Effector memory CD4-positive, alpha-beta T cell (primary cell): ENCODE data around the gene KIFC3.
"Not testable (repeated sequence)": the region's sequence is repeated elsewhere in the genome, so short reads cannot be mapped to it uniquely, and the experiment has no call there.

Source experiments
- DNase-seq, 3 donors: peaks; one replicate each; pipeline ENCODE4 v3.0.0-alpha.2; 2020
- H3K27ac ChIP-seq: 2 replicates; pipeline ENCODE4 v1.7.0; 2013; ENCODE audit warnings: mild to moderate bottlenecking, low read length, moderate library complexity; ENCODE audit not compliant: insufficient read depth, poor library complexity, severe bottlenecking
- H3K27me3 ChIP-seq: replicated peaks from 2 replicates; pipeline ENCODE4 v1.7.0; 2013; ENCODE audit warnings: mild to moderate bottlenecking, low read length; ENCODE audit not compliant: insufficient read depth, control insufficient read depth, poor library complexity, severe bottlenecking
- H3K36me3 ChIP-seq: 2 replicates; pipeline ENCODE4 v1.7.0; 2013; ENCODE audit warnings: mild to moderate bottlenecking, low read length, moderate library complexity; ENCODE audit not compliant: control insufficient read depth, insufficient read depth
- H3K4me1 ChIP-seq: 2 replicates; pipeline ENCODE4 v1.7.0; 2013; ENCODE audit warnings: low read length, mild to moderate bottlenecking; ENCODE audit not compliant: control insufficient read depth, insufficient read depth, poor library complexity, severe bottlenecking
- H3K4me3 ChIP-seq: 2 replicates; pipeline ENCODE4 v1.7.0; 2013; ENCODE audit warnings: low read length, low read depth, mild to moderate bottlenecking; ENCODE audit not compliant: insufficient read depth, poor library complexity, severe bottlenecking
- H3K9me3 ChIP-seq: 2 replicates; pipeline ENCODE4 v1.7.0; 2013; ENCODE audit warnings: mild to moderate bottlenecking, low read length, moderate library complexity; ENCODE audit not compliant: control insufficient read depth

Gene KIFC3

GRCh38 chr16:57814896-57815295, 12.6 kb upstream of the KIFC3 start:
- H3K4me1 ChIP-seq, result peaks cover 10% of the 10 kb centered on the region
- no peak overlapping the region for H3K27ac ChIP-seq
- H3K36me3 ChIP-seq, result no peaks in the 10 kb centered on the region
- no peak for DNase-seq
- H3K27me3 ChIP-seq, result no peaks in the 10 kb centered on the region
- H3K4me3 ChIP-seq, result no peak overlapping the region
- H3K9me3 ChIP-seq, result no peaks in the 10 kb centered on the region

- Histone ChIP-seq H3K4me3 (no peak overlapping the region), H3K27me3 (no peaks in the 10 kb centered on the region), H3K9me3 (no peaks in the 10 kb centered on the region), H3K27ac (no peak overlapping the region), H3K36me3 (no peaks in the 10 kb centered on the region), H3K4me1 (peaks cover 14% of the 10 kb centered on the region)
- no peak for DNase-seq
Measured at GRCh38 chr16:57813466-57813865, 11.2 kb upstream of the KIFC3 start.

DNA sequence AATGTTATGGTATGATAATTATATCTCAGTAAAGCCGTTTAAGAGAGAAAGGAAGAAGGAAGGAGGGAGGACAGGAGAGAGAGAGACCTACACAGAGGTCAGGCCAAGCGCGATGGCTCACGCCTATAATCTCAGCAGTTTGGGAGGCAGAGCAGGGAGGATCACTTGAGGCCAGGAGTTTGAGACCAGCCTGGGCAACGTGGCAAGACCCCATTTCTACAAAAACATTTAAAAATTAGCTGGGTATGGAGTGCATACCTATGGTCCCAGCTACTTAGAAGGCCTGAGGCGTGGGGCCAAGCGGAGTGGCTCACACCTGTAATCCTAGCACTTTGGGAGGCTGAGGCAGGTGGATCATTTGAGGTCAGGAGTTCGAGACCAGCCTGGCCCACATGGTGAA, 9.0 kb upstream of the KIFC3 start:
- not testable (repeated sequence) for H3K27me3 ChIP-seq, H3K9me3 ChIP-seq, H3K36me3 ChIP-seq, H3K27ac ChIP-seq, H3K4me3 ChIP-seq, DNase-seq
- H3K4me1 ChIP-seq, result peaks cover 14% of the 10 kb centered on the region

DNA sequence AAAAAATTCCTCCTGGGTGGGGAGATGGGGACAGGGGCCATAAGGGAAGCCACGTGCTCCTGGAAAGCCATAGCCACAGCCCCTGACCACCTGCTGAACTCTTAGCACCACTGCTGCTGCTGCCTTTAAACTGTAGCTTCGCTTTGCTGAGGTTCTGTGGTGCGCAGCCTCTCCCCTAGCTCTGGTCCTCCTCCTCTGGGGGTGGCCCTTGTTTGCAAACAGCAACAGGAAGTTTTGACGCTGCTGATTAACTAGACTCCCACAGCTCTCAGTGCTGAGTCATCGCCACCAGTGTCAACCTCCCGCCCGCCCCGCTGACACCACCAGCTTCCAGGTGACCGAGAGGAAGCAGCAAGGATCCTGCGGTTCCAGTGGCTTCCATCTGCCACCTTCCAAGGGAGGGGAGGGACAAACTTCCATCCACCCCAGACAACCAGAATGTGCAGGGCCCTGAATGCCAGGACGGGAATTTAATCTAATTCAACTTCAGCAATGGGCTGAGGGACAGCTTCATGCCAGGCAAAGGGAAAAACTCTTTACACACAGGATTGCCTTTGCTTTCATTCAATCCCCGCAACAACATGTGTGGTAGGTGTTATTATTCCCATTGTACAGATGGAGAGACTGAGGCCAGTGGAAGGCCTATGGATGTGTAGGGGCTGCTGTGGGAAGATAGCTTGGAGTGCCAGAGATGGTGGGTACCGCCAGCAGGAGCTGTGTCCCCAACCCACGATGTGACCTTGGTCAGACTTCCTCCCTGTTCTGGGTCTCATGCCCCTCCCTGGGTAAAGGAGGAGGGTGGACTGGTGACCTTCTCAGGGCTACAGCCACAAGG, 8.1 kb upstream of the KIFC3 start:
- H3K27ac ChIP-seq, result peak overlapping the region; percentile 26
- no peaks in the 10 kb centered on the region for H3K9me3 ChIP-seq

GRCh38 chr16:57809276-57810196, 7.2 kb upstream of the KIFC3 start:
- H3K4me1 ChIP-seq, result peaks cover 14% of the 10 kb centered on the region
- no peak overlapping the region for H3K27ac ChIP-seq
- H3K9me3 ChIP-seq, result no peaks in the 10 kb centered on the region
- DNase-seq, result no peak
- H3K27me3 ChIP-seq, result no peaks in the 10 kb centered on the region
- no peak overlapping the region for H3K4me3 ChIP-seq
- H3K36me3 ChIP-seq, result no peaks in the 10 kb centered on the region

More for the DNA sequence above, 8.1 kb upstream of the KIFC3 start:
- H3K4me1 ChIP-seq, result peaks cover 14% of the 10 kb centered on the region
- DNase-seq, result peak; percentile 69 to 78 (median 71)
- H3K4me3 ChIP-seq, result no peak overlapping the region
- H3K36me3 ChIP-seq, result no peaks in the 10 kb centered on the region
- no peaks in the 10 kb centered on the region for H3K27me3 ChIP-seq

- DNase-seq, result no peak
- no peaks in the 10 kb centered on the region for H3K9me3 ChIP-seq
- H3K4me1 ChIP-seq, result peaks cover 14% of the 10 kb centered on the region
- no peaks in the 10 kb centered on the region for H3K36me3 ChIP-seq
- H3K27me3 ChIP-seq, result no peaks in the 10 kb centered on the region
- no peak overlapping the region for H3K27ac ChIP-seq
- H3K4me3 ChIP-seq, result no peak overlapping the region
Measured at GRCh38 chr16:57808589-57809228, 6.4 kb upstream of the KIFC3 start.

DNA sequence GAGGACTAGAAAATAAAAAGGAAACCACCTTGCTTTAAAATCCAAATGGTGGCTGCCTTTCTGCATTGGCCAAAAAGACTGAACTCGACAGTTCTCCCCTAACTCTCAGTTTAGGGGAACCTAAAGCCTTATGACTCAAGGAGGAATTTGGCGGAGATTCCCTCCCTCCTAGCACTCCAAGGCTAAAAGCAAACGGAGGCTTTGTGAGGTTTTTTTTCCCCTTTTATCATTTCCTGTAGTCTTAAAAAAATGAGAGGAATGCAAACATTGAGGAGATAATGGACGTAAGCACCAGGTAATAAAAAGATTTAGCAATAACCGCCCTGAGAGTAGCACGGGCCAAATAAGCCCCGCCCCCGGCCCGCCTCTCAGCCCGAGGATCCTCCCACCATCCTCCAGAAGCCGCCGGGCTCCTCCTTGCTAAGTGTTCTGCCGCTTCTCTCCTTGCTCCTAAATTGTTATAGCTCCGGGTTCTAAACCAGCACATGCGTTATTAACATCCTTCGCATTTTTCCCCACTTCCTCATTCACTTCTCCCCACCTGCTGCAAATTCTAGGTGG, 5.8 kb upstream of the KIFC3 start:
- Histone ChIP-seq H3K27me3 (no peaks in the 10 kb centered on the region), H3K4me1 (peaks cover 14% of the 10 kb centered on the region), H3K36me3 (no peaks in the 10 kb centered on the region), H3K4me3 (no peak overlapping the region), H3K27ac (no peak overlapping the region), H3K9me3 (no peaks in the 10 kb centered on the region)
- peak; percentile 34 to 45 (median 45) for DNase-seq

DNA sequence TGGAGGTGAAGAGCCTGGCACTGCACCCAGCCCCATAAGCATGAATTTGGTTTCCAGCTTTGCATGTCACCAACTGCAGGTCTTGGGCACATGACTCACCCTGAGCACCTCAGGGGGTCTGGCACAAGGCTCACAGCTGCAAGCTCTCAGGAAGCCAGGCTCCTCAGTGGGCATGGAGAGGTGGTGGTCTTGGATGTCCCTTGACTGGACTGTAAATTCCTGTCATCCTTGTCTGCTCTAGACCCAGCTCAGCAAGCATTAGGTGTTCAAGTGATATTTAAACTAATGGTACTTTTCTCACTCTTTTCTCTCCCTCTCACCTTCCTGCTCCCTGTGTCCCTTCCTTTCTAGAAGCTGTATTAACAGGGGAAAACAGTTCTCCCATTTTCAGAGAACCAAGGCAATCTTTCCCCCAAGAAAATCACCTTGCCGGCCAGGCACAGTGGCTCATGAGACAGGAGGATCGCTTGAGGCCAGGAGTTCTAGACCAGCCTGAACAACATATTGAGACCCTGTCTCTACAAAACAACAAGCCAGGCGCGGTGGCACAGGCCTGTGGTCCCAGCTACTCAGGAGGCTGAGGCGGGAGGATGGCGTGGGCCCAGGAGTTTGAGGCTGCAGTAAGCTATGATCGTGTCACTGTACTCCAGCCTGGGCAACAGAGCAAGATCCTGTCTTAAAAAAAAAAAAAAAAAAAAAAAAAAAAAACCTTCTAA, 5.1 kb upstream of the KIFC3 start:
- no peaks in the 10 kb centered on the region for H3K9me3 ChIP-seq
- no peaks in the 10 kb centered on the region for H3K36me3 ChIP-seq
- no peak for DNase-seq
- H3K4me1 ChIP-seq, result peaks cover 14% of the 10 kb centered on the region
- no peak overlapping the region for H3K4me3 ChIP-seq
- no peaks in the 10 kb centered on the region for H3K27me3 ChIP-seq
- no peak overlapping the region for H3K27ac ChIP-seq

- Histone ChIP-seq H3K4me1 (peaks cover 12% of the 10 kb centered on the region), H3K4me3 (no peak overlapping the region)
Measured at GRCh38 chr16:57805176-57805575, 2.9 kb upstream of the KIFC3 start.

More at GRCh38 chr16:57805176-57805575, 2.9 kb upstream of the KIFC3 start:
- H3K27ac ChIP-seq, result no peak overlapping the region
- no peaks in the 10 kb centered on the region for H3K27me3 ChIP-seq
- no peaks in the 10 kb centered on the region for H3K36me3 ChIP-seq
- DNase-seq, result no peak
- H3K9me3 ChIP-seq, result no peaks in the 10 kb centered on the region
